Measurements from ENCODE around the gene GRIK2. TPM values are rescaled to one million over a fixed set of nuclear protein-coding genes. Genes with fewer than 3 reads are reported as not detected.

Gene GRIK2
- total RNA-seq, 3 donors from 2014 or later (not counting 1 experiment from before 2014, with no cell fraction given) = not detected

DNA sequence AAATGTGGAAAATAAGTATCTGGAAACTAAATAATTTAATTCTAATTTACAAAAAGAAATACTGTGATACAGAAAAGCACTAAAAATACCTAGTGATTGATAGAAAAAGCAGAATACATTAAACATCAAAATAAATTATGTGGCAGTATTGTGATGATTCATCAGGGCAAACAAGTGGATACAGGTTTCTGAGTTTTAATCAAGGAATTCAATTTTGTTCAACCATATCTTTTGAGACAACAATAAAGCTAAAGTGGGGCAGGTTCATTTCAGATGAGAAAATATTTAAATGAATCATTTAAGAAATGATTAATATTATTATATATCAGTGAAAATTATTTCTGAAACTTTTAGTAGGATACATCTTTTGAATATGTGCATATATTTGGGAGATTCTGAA is 49.8 kb downstream of the GRIK2 start:
- H3K36me3 Mint-ChIP-seq = no peaks in the 10 kb centered on the region
- Histone ChIP-seq H3K9me3 (ENCODE audit: control insufficient read depth, insufficient read depth, low read length) (no peaks in the 10 kb centered on the region), H3K4me3 (ENCODE audit: low read length) (no peak overlapping the region), H3K27me3 (ENCODE audit: control insufficient read depth, insufficient read depth, low read length) (no peaks in the 10 kb centered on the region), H3K4me1 (ENCODE audit: control insufficient read depth, insufficient read depth, low read length) (no peaks in the 10 kb centered on the region), H3K27ac (ENCODE audit: low read length) (no peak overlapping the region), H3K36me3 (ENCODE audit: control insufficient read depth, insufficient read depth, low read length) (no peaks in the 10 kb centered on the region)
- no peak overlapping the region for H3K27ac Mint-ChIP-seq
- peaks cover 10 to 12% of the 10 kb centered on the region in 2 donors for H3K9me3 Mint-ChIP-seq
- no peaks in the 10 kb centered on the region for H3K4me1 Mint-ChIP-seq
- intact Hi-C loops (cut with micrococcal nuclease) = no loop called here
- H3K4me3 Mint-ChIP-seq = no peak overlapping the region
- TF ChIP-seq, protein P1, sequence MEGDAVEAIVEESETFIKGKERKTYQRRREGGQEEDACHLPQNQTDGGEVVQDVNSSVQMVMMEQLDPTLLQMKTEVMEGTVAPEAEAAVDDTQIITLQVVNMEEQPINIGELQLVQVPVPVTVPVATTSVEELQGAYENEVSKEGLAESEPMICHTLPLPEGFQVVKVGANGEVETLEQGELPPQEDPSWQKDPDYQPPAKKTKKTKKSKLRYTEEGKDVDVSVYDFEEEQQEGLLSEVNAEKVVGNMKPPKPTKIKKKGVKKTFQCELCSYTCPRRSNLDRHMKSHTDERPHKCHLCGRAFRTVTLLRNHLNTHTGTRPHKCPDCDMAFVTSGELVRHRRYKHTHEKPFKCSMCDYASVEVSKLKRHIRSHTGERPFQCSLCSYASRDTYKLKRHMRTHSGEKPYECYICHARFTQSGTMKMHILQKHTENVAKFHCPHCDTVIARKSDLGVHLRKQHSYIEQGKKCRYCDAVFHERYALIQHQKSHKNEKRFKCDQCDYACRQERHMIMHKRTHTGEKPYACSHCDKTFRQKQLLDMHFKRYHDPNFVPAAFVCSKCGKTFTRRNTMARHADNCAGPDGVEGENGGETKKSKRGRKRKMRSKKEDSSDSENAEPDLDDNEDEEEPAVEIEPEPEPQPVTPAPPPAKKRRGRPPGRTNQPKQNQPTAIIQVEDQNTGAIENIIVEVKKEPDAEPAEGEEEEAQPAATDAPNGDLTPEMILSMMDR (IDR thresholded peaks at IDR 0.05) = no peak
- DNase-seq (no peak), ATAC-seq (no peak)
- H3K27me3 Mint-ChIP-seq (ENCODE audit: low read depth in 2 of 2) = no peaks in the 10 kb centered on the region

DNA sequence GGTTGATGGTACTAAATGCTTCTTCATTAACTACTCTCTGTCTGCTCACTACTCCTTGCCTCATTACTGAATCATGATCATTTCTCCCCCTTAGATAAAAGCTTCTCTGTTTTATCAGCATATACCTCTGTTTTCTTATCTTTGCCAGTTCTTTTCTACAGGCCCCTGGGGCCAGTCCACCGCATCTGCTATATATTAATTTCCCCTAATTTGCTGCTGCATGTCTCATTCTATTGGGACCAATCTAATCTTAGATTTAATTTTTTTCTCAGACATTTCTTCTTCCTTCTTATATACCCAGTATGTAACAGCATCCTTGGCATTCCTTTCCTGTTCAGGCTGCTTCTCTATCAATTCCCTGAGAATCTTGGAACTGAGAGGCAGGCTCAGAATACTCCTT is 51.2 kb downstream of the GRIK2 start:
- no peak overlapping the region for H3K27ac ChIP-seq (ENCODE audit: low read length)
- Mint-ChIP-seq H3K27ac (no peak overlapping the region), H3K27me3 (ENCODE audit: low read depth in 2 of 2) (no peaks in the 10 kb centered on the region), H3K4me3 (no peak overlapping the region), H3K4me1 (no peaks in the 10 kb centered on the region), H3K9me3 (peaks cover 10 to 15% of the 10 kb centered on the region in 2 donors), H3K36me3 (no peaks in the 10 kb centered on the region)
- DNase-seq (no peak), ATAC-seq (no peak)
- no peaks in the 10 kb centered on the region for H3K4me1 ChIP-seq (ENCODE audit: control insufficient read depth, insufficient read depth, low read length)
- H3K4me3 ChIP-seq (ENCODE audit: low read length) = no peak overlapping the region
- H3K27me3 ChIP-seq (ENCODE audit: control insufficient read depth, insufficient read depth, low read length) = no peaks in the 10 kb centered on the region
- no peaks in the 10 kb centered on the region for H3K9me3 ChIP-seq (ENCODE audit: control insufficient read depth, insufficient read depth, low read length)
- intact Hi-C loops (cut with micrococcal nuclease) = no loop called here
- TF ChIP-seq, protein P1 (IDR thresholded peaks at IDR 0.05) = no peak
- H3K36me3 ChIP-seq (ENCODE audit: control insufficient read depth, insufficient read depth, low read length) = no peaks in the 10 kb centered on the region
- 90% methylated on average over 1 of the region's 1 CpG for WGBS (ENCODE audit: insufficient coverage)

DNA sequence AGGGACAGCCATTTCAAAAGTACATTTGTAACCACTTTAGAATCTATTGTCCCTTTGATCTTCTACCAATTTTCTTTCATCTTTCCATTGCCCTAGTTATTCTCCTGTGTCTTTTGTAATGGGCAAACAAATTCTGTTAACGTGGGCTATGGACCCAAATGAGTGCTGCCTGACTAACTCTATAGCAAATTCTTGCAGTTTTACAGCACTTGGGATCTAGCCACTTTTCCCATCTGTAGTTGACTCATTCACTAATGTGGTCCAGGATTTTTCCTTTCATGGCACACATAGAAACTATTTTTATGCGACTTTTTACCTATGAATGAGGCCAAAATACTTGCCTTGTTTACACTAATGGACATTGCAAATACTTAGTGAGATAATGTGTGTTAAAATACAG is 52.0 kb downstream of the GRIK2 start:
- no peaks in the 10 kb centered on the region for H3K27me3 ChIP-seq (ENCODE audit: control insufficient read depth, insufficient read depth, low read length)
- H3K36me3 ChIP-seq (ENCODE audit: control insufficient read depth, insufficient read depth, low read length) = no peaks in the 10 kb centered on the region
- no peaks in the 10 kb centered on the region for H3K4me1 ChIP-seq (ENCODE audit: control insufficient read depth, insufficient read depth, low read length)
- intact Hi-C loops (cut with micrococcal nuclease) = no loop called here
- ATAC-seq (no peak), DNase-seq (no peak)
- Mint-ChIP-seq H3K9me3 (peaks cover 9 to 13% of the 10 kb centered on the region in 2 donors), H3K27me3 (ENCODE audit: low read depth in 2 of 2) (no peaks in the 10 kb centered on the region), H3K4me3 (no peak overlapping the region), H3K36me3 (no peaks in the 10 kb centered on the region), H3K27ac (no peak overlapping the region), H3K4me1 (no peaks in the 10 kb centered on the region)
- TF ChIP-seq, protein P1 (IDR thresholded peaks at IDR 0.05) = no peak
- H3K9me3 ChIP-seq (ENCODE audit: control insufficient read depth, insufficient read depth, low read length) = no peaks in the 10 kb centered on the region
- no peak overlapping the region for H3K27ac ChIP-seq (ENCODE audit: low read length)
- no peak overlapping the region for H3K4me3 ChIP-seq (ENCODE audit: low read length)
- WGBS (ENCODE audit: insufficient coverage) = 83% methylated on average over 1 of the region's 2 CpGs

DNA sequence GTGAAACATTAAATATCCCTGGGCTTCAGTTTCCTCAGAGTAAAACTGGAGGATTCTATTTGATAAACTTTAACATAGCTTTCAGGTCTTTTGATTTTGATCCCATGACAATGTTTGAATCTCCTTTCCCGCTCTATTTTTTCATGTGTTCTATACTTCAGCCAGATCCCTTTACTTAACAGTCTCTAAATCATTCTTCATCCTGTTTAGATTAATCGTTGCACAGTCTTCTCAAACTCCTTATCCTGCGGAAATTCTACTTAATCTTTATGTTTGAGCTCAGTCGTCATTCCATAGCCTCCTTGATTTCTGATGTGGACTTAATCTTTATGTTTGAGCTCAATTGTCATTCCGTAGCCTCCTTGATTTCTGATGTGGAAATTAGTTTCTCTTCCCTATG is 57.4 kb downstream of the GRIK2 start:
- intact Hi-C loops (cut with micrococcal nuclease) = no loop called here
- 94% methylated on average over 4 of the region's 5 CpGs for WGBS (ENCODE audit: insufficient coverage)
- Histone ChIP-seq H3K36me3 (ENCODE audit: control insufficient read depth, insufficient read depth, low read length) (no peaks in the 10 kb centered on the region), H3K4me1 (ENCODE audit: control insufficient read depth, insufficient read depth, low read length) (no peaks in the 10 kb centered on the region), H3K27ac (ENCODE audit: low read length) (no peak overlapping the region), H3K27me3 (ENCODE audit: control insufficient read depth, insufficient read depth, low read length) (no peaks in the 10 kb centered on the region), H3K4me3 (ENCODE audit: low read length) (no peak overlapping the region), H3K9me3 (ENCODE audit: control insufficient read depth, insufficient read depth, low read length) (no peaks in the 10 kb centered on the region)
- H3K4me1 Mint-ChIP-seq = no peaks in the 10 kb centered on the region
- H3K36me3 Mint-ChIP-seq = no peaks in the 10 kb centered on the region
- ATAC-seq = no peak
- DNase-seq = no peak
- H3K9me3 Mint-ChIP-seq = peaks cover 7 to 10% of the 10 kb centered on the region in 2 donors
- no peak overlapping the region for H3K27ac Mint-ChIP-seq
- no peak overlapping the region for H3K4me3 Mint-ChIP-seq
- TF ChIP-seq, protein P1 (IDR thresholded peaks at IDR 0.05) = no peak
- no peaks in the 10 kb centered on the region for H3K27me3 Mint-ChIP-seq (ENCODE audit: low read depth in 2 of 2)

Measured in natural killer cell (primary cell).